ENCODE data around the gene CYB561D2.

Gene CYB561D2

DNA sequence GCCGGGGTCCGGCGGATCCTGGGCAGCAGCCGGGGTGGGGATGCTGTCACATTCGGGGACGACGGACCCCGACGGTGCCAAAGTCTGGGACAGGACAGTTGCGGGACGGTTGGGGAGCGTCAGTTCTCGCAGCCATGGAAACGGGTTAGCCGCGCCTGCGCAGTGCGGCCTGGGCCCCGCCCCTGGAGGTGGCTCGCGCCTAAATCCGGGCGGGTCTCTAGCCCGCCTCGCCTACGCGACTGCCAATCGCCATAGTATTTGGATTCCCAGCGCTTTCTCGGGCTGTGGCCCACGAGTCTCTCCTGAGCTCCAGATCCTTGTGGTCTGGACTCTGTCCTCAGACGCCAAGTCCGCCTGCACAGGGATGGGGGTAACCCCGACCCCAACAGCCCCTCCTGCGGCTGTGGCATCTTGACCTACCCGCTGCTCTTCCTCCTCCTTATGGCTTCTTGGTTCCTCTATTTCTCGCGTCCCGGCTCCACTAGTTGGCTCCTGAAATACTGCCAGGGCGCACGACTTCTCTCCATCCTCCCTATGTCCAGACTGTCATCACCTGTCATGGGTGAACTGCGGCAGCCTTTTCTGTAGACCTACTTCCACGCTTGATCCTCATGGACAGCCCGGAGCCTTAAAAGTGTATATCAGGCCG is 5.0 kb upstream of the CYB561D2 start, which contains the start of gene ZMYND10:
ZMYND10 (minus strand) TSS at position 147 of the 649 bp plus-strand sequence. CDS start 153 bp downstream, outside the sequence.
- no peak for ATAC-seq

DNA sequence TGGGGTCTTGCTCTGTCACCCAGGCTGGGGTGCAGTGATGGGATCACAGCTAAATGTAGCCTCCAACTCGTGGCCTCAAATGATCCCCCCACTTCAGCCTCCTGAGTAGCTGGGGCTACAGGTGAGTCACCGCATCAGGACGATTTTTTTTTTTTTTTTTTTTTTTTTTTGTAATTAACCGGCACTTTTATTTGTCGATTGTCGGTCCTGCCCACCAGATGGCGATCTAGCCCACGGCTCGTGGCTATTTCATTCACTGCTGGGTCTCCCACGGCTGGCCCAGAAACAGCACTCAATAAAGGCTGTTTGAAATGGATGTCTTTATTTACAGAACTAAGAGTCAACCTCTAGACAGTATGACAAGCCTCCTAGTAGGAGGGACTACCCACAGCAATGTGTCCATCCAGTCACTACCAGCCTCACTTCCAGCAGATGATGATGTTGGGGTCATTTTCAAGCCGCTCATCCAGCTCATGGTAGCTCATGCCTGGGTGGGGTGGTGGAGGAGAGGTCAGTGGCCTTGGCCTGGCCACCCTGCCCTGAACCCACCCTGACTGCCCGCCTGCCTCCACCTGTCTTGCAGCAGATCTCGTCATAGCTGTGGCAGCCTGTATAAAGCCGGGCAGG is 3.4 kb upstream of the CYB561D2 start:
- peak; percentile 8 for ATAC-seq
- TF ChIP-seq OSR1 (CRISPR knock-in tag; IDR thresholded peaks at IDR 0.05) (no peak), ZNF70 (CRISPR knock-in tag; IDR thresholded peaks at IDR 0.05) (0 out of 2 replicates have a peak, but pooled peaks have one; percentile 20)

More for the DNA sequence above, 5.0 kb upstream of the CYB561D2 start, which contains the start of gene ZMYND10:
- no peak for TF ChIP-seq CSDC2 (CRISPR knock-in tag; IDR thresholded peaks at IDR 0.05)

DNA sequence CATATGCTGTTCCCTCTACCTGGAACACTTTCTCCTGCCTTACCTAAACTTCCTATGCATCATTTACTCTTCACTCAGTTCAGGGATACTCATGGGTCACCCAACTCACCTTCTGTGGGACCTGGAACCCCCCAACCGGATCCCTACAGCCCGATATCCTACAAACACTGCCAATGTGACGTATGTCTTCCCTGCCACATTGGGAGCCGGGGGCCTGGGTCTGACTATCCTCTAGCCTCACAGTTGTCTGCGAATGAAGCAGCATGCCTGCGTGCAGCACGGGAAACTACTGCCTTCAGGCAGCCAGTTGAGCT is 492 bp upstream of the CYB561D2 start:
- TF ChIP-seq CSDC2 (CRISPR knock-in tag; IDR thresholded peaks at IDR 0.05): no peak
- TF ChIP-seq ZFP3 (CRISPR knock-in tag; IDR thresholded peaks at IDR 0.05): no peak
- no peak for TF ChIP-seq RARB (CRISPR knock-in tag; IDR thresholded peaks at IDR 0.05)
- TF ChIP-seq, protein P1, sequence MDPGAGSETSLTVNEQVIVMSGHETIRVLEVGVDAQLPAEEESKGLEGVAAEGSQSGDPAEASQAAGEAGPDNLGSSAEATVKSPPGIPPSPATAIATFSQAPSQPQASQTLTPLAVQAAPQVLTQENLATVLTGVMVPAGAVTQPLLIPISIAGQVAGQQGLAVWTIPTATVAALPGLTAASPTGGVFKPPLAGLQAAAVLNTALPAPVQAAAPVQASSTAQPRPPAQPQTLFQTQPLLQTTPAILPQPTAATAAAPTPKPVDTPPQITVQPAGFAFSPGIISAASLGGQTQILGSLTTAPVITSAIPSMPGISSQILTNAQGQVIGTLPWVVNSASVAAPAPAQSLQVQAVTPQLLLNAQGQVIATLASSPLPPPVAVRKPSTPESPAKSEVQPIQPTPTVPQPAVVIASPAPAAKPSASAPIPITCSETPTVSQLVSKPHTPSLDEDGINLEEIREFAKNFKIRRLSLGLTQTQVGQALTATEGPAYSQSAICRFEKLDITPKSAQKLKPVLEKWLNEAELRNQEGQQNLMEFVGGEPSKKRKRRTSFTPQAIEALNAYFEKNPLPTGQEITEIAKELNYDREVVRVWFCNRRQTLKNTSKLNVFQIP (CRISPR knock-in tag; IDR thresholded peaks at IDR 0.05; ENCODE audit: borderline replicate concordance, low read depth): no peak
- TF ChIP-seq BACH2 (CRISPR knock-in tag; IDR thresholded peaks at IDR 0.05; ENCODE audit: borderline replicate concordance): no peak
- no peak for TF ChIP-seq ZC3H10 (CRISPR knock-in tag; IDR thresholded peaks at IDR 0.05)
- TF ChIP-seq ESRRG (CRISPR knock-in tag; IDR thresholded peaks at IDR 0.05): no peak
- TF ChIP-seq, protein P2, sequence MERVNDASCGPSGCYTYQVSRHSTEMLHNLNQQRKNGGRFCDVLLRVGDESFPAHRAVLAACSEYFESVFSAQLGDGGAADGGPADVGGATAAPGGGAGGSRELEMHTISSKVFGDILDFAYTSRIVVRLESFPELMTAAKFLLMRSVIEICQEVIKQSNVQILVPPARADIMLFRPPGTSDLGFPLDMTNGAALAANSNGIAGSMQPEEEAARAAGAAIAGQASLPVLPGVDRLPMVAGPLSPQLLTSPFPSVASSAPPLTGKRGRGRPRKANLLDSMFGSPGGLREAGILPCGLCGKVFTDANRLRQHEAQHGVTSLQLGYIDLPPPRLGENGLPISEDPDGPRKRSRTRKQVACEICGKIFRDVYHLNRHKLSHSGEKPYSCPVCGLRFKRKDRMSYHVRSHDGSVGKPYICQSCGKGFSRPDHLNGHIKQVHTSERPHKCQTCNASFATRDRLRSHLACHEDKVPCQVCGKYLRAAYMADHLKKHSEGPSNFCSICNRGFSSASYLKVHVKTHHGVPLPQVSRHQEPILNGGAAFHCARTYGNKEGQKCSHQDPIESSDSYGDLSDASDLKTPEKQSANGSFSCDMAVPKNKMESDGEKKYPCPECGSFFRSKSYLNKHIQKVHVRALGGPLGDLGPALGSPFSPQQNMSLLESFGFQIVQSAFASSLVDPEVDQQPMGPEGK (CRISPR knock-in tag; IDR thresholded peaks at IDR 0.05; ENCODE audit: borderline replicate concordance): no peak
- no peak for ATAC-seq

DNA sequence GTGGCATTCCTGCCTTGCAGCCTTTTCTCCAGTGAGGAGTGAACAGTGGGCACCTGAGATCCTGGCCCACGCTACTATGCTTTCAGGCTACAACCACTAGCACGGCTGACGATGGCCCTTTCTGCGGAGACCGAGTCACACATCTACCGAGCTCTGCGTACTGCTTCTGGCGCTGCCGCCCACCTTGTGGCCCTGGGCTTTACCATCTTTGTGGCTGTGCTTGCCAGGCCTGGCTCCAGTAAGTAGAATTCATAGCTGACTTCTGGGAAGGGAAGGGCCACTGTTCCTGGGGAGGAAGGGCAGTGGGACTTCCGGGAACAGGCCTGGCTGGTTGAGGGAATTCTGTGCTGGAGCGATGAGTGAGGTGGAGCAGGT is 648 bp downstream of the CYB561D2 start:
- TF ChIP-seq CSDC2 (CRISPR knock-in tag; IDR thresholded peaks at IDR 0.05) (no peak), ZNF565 (CRISPR knock-in tag; conservative IDR thresholded peaks at IDR 0.05; ENCODE audit: low read depth) (no peak), TCF4 (CRISPR knock-in tag; IDR thresholded peaks at IDR 0.05; ENCODE audit: borderline replicate concordance) (no peak), ZNF70 (CRISPR knock-in tag; IDR thresholded peaks at IDR 0.05) (no peak), ARNTL (CRISPR knock-in tag; IDR thresholded peaks at IDR 0.05; ENCODE audit: borderline replicate concordance, low read depth) (no peak), ISL1 (CRISPR knock-in tag; IDR thresholded peaks at IDR 0.05) (no peak), OSR1 (CRISPR knock-in tag; IDR thresholded peaks at IDR 0.05) (no peak), SNAI2 (CRISPR knock-in tag; IDR thresholded peaks at IDR 0.05) (no peak), ESRRG (CRISPR knock-in tag; IDR thresholded peaks at IDR 0.05) (no peak), RARB (CRISPR knock-in tag; IDR thresholded peaks at IDR 0.05) (no peak), BACH2 (CRISPR knock-in tag; IDR thresholded peaks at IDR 0.05; ENCODE audit: borderline replicate concordance) (no peak)
- TF ChIP-seq, protein P2 (CRISPR knock-in tag; IDR thresholded peaks at IDR 0.05; ENCODE audit: borderline replicate concordance): no peak
- TF ChIP-seq, protein P1 (CRISPR knock-in tag; IDR thresholded peaks at IDR 0.05; ENCODE audit: borderline replicate concordance, low read depth): no peak
- TF ChIP-seq, protein P3, sequence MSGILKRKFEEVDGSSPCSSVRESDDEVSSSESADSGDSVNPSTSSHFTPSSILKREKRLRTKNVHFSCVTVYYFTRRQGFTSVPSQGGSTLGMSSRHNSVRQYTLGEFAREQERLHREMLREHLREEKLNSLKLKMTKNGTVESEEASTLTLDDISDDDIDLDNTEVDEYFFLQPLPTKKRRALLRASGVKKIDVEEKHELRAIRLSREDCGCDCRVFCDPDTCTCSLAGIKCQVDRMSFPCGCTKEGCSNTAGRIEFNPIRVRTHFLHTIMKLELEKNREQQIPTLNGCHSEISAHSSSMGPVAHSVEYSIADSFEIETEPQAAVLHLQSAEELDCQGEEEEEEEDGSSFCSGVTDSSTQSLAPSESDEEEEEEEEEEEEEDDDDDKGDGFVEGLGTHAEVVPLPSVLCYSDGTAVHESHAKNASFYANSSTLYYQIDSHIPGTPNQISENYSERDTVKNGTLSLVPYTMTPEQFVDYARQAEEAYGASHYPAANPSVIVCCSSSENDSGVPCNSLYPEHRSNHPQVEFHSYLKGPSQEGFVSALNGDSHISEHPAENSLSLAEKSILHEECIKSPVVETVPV (CRISPR knock-in tag; IDR thresholded peaks at IDR 0.05): no peak
- TF ChIP-seq, protein P4, sequence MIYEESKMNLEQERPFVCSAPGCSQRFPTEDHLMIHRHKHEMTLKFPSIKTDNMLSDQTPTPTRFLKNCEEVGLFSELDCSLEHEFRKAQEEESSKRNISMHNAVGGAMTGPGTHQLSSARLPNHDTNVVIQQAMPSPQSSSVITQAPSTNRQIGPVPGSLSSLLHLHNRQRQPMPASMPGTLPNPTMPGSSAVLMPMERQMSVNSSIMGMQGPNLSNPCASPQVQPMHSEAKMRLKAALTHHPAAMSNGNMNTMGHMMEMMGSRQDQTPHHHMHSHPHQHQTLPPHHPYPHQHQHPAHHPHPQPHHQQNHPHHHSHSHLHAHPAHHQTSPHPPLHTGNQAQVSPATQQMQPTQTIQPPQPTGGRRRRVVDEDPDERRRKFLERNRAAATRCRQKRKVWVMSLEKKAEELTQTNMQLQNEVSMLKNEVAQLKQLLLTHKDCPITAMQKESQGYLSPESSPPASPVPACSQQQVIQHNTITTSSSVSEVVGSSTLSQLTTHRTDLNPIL (CRISPR knock-in tag; IDR thresholded peaks at IDR 0.05; ENCODE audit: low read depth): no peak
- no peak for ATAC-seq
